ENCODE data around the gene CYP46A1.

CYP46A1 gene

DNA sequence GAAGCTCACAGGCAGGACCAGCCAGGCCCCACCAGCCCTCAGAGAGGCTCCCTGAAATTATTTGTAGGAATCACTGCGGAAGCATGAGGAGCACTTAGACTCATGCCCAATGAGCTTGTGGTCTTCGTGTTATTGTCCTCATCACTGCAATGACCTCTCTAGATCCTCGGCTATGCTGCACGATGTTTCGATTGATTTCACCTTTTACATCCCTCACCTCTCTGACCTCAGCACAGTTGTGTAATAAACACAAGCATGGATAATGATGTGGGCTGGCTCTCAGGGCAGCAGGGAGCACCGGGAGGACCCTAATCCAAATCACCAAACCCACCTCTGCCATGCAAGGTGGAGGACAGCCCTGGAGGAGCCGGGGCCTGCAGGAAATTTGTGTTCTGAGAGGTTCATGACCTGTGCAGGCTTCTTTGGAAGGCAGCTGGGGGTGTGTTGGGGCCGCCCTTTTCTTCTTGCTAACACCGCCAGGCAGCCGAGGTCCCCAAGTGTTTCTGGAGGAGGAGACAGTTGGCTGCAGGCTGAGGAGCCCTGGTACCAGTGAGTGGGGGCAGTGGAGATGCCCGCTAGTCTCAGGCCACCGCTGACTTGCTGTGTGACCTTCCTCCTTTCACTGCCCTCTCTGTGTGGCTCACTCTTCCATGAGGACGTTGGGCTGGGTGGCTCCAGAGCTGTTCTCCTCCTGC is 79.6 kb downstream of the CYP46A1 start:
- DNase-seq: no peak

DNA sequence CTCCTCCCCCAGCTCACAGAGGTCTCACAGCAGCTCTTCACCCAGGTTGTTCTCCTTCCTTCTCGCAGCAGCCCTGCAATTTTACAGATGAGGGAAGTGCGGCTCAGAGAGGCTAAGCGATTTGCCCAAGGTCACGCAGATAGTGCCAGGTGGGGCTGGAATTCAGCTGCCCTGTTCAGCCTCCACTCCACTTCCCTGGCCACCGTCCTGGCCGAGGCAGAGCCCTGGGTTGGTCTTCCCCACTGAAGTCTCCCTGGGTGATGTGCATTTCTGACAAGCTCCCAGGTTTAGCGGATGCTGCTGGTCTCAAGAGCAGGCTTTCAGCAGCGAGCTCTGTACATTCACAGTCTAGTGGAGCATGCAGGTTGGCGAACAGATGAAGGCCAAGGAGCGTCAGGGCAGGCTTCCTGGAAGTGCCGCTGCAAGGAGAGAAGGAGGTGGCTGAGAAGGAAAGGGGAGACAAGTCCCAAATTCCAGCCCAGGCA is 80.2 kb downstream of the CYP46A1 start:
- no peak for DNase-seq

DNA sequence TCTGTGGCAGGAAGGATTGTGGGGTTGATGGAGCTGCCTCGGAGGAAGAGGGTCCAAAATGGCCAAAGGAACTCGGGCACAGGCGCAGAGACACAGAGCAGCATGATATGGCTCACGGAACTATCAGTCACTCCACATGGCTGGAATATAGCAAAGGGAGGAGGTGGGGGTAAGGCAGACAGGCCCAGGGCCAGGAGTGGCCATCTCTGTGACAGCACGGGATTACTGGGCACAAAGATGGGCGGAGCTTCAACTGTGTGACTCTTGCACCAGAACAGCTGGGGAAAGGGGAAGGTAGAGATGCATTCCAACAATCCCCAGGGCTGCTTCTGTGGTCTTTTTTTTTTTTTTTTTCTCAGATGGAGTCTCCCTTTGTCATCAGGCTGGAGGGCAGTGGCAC is 84.3 kb downstream of the CYP46A1 start:
- no peak for DNase-seq

DNA sequence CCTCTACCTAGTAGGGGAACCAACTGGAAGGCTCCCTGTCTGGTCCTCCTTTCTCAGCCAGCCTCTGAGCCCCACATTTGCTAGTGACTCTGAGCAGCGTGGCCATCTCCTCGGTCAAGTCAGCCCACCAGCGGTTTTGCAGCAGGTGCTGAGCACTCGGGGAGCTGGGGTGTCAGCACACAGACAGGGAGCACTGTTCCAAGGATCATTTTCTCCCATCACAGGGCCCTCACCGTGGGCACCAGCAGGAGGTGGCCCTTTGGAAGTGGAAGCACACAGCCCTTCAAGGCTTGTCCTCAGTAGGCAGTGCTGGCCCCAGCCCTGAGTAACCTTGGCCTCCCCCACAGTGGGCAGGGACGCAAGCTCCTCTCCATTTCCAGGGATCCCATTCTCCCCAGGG is 85.0 kb downstream of the CYP46A1 start:
- DNase-seq: no peak

DNA sequence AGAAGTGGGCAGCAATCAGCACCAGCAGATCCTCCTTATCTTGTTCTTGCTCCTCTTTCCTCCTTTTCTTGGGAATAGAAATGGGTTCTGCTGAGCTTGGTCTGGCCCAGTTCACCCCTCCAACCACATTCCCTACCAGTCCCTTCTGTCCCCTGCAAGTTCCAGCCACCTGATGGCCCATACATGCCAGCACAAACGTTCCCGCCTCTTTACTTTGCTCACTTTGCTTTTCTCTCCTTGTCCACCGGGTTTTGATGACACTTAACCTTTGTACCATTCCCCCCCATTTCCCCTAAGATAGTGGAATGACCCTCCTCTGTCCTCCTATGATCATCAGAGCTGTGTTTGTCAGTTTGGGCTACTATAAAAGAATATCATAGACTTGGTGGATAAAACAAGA is 85.7 kb downstream of the CYP46A1 start:
- DNase-seq: no peak

DNA sequence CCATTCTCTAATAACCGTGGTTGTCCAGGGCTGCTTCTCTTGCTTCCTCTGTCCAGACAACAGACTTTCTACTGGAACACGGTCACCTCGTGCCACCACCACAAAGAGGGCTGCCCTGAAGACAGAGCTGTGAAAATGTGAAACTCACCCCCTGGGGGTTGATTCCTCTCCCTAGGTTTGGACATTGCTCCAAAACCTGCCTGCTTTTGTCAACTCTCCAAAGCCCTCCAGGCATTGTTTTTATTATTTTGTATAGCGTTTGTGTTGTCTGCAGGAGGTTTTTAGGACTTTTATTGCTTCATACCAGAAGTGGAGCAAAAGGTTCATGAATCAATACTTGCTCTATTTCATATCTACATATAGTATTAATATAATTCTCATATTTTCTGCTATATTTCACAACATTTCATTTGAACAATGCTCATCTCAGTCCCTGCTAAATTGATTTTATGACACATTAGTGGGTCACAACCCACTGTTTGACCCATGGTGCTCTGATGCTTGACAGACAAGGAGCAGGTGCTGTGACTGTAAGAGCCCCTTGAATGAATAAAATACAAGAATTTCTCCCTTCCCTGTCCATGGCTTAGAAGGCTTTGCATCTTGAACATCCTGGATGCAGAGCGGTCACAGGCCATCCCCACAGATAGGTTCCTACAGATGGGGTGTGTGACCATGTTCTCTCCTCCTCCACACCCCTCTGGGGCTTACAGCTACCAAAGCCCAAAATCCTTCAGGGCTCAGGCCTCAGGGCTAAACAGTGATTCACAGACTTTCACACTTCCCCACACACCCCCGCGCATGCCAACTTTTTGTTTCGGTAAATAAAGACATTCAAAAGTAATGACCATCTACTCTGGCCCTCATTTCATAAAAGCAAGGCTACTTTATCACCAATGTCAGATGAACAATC is 88.5 kb downstream of the CYP46A1 start:
- no peak for DNase-seq

DNA sequence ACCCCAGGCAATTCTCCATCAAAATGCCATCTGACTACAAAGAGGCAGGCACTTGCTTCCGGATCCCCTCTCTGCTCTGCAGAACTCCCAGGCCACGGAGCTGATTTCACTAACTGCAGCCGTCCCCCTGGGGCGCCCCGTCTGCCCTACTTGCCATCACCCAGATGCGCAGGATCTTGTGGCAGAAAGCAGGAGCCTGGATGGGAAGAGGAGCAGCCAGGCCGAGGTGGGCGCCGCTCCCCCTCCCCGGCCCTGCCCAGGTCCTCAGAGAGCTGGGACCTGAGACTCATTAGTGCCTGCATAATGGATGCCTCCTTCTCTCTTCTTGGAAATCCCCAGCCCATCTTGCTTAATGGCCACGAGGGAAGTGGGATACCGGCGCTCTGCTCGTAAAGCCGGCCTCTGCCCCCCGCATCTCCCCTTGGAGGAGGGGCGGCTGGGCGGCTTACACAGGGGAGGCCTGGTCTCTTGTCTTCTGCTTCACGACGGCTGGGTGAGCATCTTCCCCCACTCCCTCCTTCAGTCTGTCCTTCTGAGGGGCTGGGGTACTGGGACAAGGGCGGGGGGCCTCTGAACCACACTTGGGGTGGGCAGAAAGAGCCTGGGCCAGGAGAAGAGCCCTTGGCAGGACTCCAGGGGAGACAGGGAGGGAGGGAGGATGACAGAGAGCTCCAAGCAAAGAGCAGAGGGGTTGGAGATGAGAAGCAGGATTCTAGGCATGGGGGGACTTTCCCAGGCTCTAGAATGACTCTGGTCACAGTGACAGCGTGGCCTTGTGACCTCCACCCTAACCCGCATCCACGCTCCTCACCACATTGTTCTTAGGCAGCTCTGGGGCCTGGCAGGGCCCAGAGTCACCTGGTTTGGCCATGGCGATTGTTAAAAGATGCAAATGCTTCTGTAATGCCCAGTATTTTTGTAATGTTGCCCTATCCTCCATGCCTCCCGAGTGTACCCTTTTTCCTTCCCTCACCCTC is 89.7 kb downstream of the CYP46A1 start:
- DNase-seq: no peak

DNA sequence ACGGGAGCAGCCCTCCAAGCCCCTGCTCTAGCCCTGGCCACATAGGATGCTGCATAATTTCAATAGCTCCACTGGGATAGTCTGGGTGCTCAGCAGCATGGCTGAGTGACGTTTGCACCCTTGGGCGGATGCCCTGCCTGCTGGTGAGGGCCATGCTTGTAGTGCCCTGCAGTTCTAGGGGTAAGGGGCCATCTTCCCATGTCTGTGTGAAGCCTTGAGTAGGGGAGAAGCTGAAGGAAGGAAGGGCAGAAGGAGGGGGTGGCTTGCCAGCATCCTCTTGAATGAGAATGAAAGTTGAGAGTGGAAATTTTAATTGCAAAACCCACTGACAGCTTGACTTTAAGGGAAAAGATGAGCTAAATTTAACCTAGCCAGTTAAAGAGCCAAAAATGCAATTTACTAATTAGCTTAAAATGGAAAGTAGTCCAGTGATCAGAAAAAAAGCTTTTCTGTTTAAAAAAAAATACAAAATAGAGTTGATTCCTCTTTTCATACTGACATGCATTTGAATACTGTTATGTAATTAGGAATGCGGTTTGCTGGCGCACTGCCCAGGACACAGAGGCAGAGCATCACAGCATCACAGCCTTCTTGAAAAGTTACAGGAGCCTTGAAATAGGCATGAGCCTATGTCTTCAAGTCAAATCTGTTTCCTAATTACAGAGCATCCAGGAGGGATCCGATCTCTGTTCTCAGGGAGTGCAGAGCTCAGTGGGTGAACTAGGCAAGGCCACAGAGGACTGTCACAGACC is 90.6 kb downstream of the CYP46A1 start:
- DNase-seq: no peak

DNA sequence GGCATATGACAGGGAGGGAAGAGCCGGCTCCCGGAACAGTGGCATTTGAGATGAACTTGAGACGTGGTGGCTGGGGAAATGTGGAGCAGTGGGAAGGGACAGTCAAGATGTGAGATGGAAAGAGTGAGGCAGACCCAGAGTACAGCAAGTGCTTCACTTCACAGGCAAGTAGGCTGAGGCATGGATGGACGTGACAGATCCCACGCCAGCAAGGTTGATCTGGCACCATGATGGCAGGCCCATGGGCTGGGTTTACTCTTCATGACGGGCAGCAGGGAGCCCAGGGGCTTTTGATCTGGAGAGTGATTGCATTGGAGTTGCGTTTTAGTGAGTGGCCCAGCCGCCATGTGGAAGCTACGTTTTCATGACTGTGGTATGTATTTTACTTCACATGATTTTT is 91.3 kb downstream of the CYP46A1 start:
- no peak for DNase-seq
